Adrenal gland (tissue), 12 donors: ENCODE data around the gene SLIT3. TPM values are rescaled to one million over a fixed set of nuclear protein-coding genes. Genes with fewer than 3 reads are reported as not detected.

Experiments used
- DNase-seq, 7 donors: peaks; one replicate each; pipeline ENCODE4 v3.0.0-alpha.2; 2019 to 2020
- H3K27ac ChIP-seq, 5 donors: fragments of 200-600 bp; sonication (generic) in 4 of 5; 1 replicate in 3 of 5; 2 replicates in 2 of 5; pipeline versions ENCODE4 v1.5.1 to v1.8.0; 2016 to 2020; ENCODE audit warnings: mild to moderate bottlenecking in 1 of 5
- H3K27me3 ChIP-seq: fragments of 200-600 bp; 2 replicates; pipeline ENCODE4 v1.8.0; 2021
- H3K36me3 ChIP-seq, 2 donors: fragments of 200-600 bp; replicated peaks in 1 of 2; 1 replicate in 1 of 2; 2 replicates in 1 of 2; pipeline versions ENCODE4 v1.5.1 to v1.8.0; 2018 to 2022
- H3K4me1 ChIP-seq, 2 donors: fragments of 200-600 bp; replicated peaks in 1 of 2; 1 replicate in 1 of 2; 2 replicates in 1 of 2; pipeline versions ENCODE4 v1.5.1 to v1.8.0; 2018 to 2021
- H3K4me3 ChIP-seq, 4 donors: fragments of 200-600 bp; sonication (generic) in 3 of 4; one replicate each; pipeline ENCODE4 v1.5.1; 2016 to 2018
- H3K9me3 ChIP-seq, 3 donors: fragments of 200-600 bp; sonication (generic) in 1 of 3; replicated peaks in 1 of 3; 1 replicate in 2 of 3; 2 replicates in 1 of 3; pipeline versions ENCODE4 v1.5.1 to v1.8.0; 2016 to 2021
- CTCF ChIP-seq, 6 experiments: fragments of 450-650 bp in 4 of 6; fragments of 200-600 bp in 2 of 6; sonication (generic) in 1 of 6; IDR thresholded peaks; 1 replicate in 5 of 6; 2 replicates in 1 of 6; pipeline versions ENCODE4 v1.5.1 to v1.8.0; 2016 to 2021; ENCODE audit warnings: antibody characterized with exemption in 6 of 6, mild to moderate bottlenecking in 2 of 6, moderate library complexity in 1 of 6
- POLR2A ChIP-seq, 2 donors: fragments of 450-650 bp; IDR thresholded peaks; one replicate each; pipeline ENCODE4 v1.6.1; 2017; ENCODE audit warnings: antibody characterized with exemption in 2 of 2, mild to moderate bottlenecking in 2 of 2, moderate library complexity in 1 of 2
- WGBS, 4 donors: extraction: QIAGEN DNeasy Blood & Tissue Kit in 2 of 4; methylation state at CpG; one replicate each; pipeline versions ENCODE4 v1.1.5 to v1.1.7; 2013 to 2017; 5-methylcytosine and 5-hydroxymethylcytosine counted together
- intact Hi-C, 2 donors: fragments of 100-400 bp; cut with DNase I; formaldehyde crosslinking; loops; one replicate each; pipeline versions ENCODE4 v1.14.1 to v1.15.0; 2022 to 2023
- polyA plus RNA-seq, 3 donors: library from polyadenylated mRNA; stranded (reverse); fragments of 200-250 nt in 2 of 3; fragments of 350-450 nt in 1 of 3; fragmentation: Illumina TruSeq in 1 of 3; extraction: RNeasy Lipid Tissue Mini Kit (QIAGEN cat#74804) in 1 of 3; gene quantifications; one replicate each; pipeline ENCODE4 v1.2.3, GENCODE V29; 2013 to 2014
- total RNA-seq, 9 donors: library from RNA; depleted of rRNA in 4 of 9; stranded (reverse); fragments of >200 nt in 4 of 9; fragments of 120-200 nt in 1 of 9; fragmentation: NEBNext Ultra II Directional in 1 of 9; extraction: Animal tissue kit (Norgen Biotek cat#: 25700) in 1 of 9; gene quantifications; one replicate each; pipeline versions ENCODE4 v1.1.0 to v1.2.4, GENCODE V29; 2013 to 2023
- donor health status: healthy with polysubstance abuse.
- donor health status: Bipolar disorder and iron deficiency.
- donor health status: DM: yes; HTN: yes; CAD: no.
- donor health status: DM: no; HTN: no; CAD: no.
- donor health status: DM: no; HTN: no; CAD: no.
- donor health status: DM: yes; HTN: yes; CAD: no.

Gene SLIT3
- total and polyA plus RNA-seq, 12 donors: 10.0 to 94.1 (median 32.8) TPM

- H3K27ac ChIP-seq: no peak overlapping the region
- H3K4me3 ChIP-seq: no peak overlapping the region
- TF ChIP-seq CTCF (IDR thresholded peaks at IDR 0.05): no peak
- no peak for TF ChIP-seq POLR2A (IDR thresholded peaks at IDR 0.05)
- H3K4me1 ChIP-seq: peaks cover 0 to 4% of the 10 kb centered on the region in 2 donors
- H3K36me3 ChIP-seq: no peaks in the 10 kb centered on the region
- intact Hi-C loops: no loop called here
- DNase-seq: no peak
- H3K9me3 ChIP-seq: no peaks in the 10 kb centered on the region
- H3K27me3 ChIP-seq: no peaks in the 10 kb centered on the region
- WGBS, 4 donors: 85 to 91% (median 87%) methylated on average over 5 of the region's 5 CpGs
Measured at GRCh38 chr5:169256191-169256590, 44.7 kb downstream of the SLIT3 start.

GRCh38 chr5:169253071-169253470, 47.9 kb downstream of the SLIT3 start:
- 82 to 93% (median 85%) methylated on average over 3 of the region's 3 CpGs for WGBS, 4 donors

GRCh38 chr5:169251333-169252084, 49.4 kb downstream of the SLIT3 start:
- intact Hi-C loops: no loop called here
- Histone ChIP-seq H3K36me3 (no peaks in the 10 kb centered on the region), H3K9me3 (no peaks in the 10 kb centered on the region), H3K27ac (no peak overlapping the region), H3K4me3 (no peak overlapping the region), H3K27me3 (no peaks in the 10 kb centered on the region), H3K4me1 (peaks cover 0 to 4% of the 10 kb centered on the region in 2 donors)
- TF ChIP-seq POLR2A (IDR thresholded peaks at IDR 0.05) (no peak), CTCF (IDR thresholded peaks at IDR 0.05) (no peak)
- no peak for DNase-seq
- WGBS, 4 donors: 81 to 89% (median 86%) methylated on average over 8 of the region's 8 CpGs

More at GRCh38 chr5:169253071-169253470, 47.9 kb downstream of the SLIT3 start:
- H3K4me1 ChIP-seq: peaks cover 0 to 4% of the 10 kb centered on the region in 2 donors
- H3K27ac ChIP-seq: no peak overlapping the region
- no peak for DNase-seq
- intact Hi-C loops: no loop called here
- no peaks in the 10 kb centered on the region for H3K27me3 ChIP-seq
- H3K36me3 ChIP-seq: no peaks in the 10 kb centered on the region
- TF ChIP-seq POLR2A (IDR thresholded peaks at IDR 0.05) (no peak), CTCF (IDR thresholded peaks at IDR 0.05) (no peak)
- H3K4me3 ChIP-seq: no peak overlapping the region
- no peaks in the 10 kb centered on the region for H3K9me3 ChIP-seq

- no peak overlapping the region for H3K4me3 ChIP-seq
- WGBS, 4 donors: 79 to 89% (median 83%) methylated on average over 4 of the region's 4 CpGs
- intact Hi-C loops: no loop called here
Measured at GRCh38 chr5:169250887-169251286, 50.1 kb downstream of the SLIT3 start.

More at GRCh38 chr5:169250887-169251286, 50.1 kb downstream of the SLIT3 start:
- DNase-seq: no peak
- TF ChIP-seq POLR2A (IDR thresholded peaks at IDR 0.05) (no peak), CTCF (IDR thresholded peaks at IDR 0.05) (no peak)
- Histone ChIP-seq H3K36me3 (no peaks in the 10 kb centered on the region), H3K27ac (no peak overlapping the region), H3K9me3 (no peaks in the 10 kb centered on the region), H3K27me3 (no peaks in the 10 kb centered on the region), H3K4me1 (peaks cover 0 to 4% of the 10 kb centered on the region in 2 donors)
